Measurements from ENCODE around the gene METTL17. TPM values are rescaled to one million over a fixed set of nuclear protein-coding genes. Genes with fewer than 3 reads are reported as not detected.

METTL17 gene
- total RNA-seq, 1 donor from 2014 or later: 37.3 TPM

DNA sequence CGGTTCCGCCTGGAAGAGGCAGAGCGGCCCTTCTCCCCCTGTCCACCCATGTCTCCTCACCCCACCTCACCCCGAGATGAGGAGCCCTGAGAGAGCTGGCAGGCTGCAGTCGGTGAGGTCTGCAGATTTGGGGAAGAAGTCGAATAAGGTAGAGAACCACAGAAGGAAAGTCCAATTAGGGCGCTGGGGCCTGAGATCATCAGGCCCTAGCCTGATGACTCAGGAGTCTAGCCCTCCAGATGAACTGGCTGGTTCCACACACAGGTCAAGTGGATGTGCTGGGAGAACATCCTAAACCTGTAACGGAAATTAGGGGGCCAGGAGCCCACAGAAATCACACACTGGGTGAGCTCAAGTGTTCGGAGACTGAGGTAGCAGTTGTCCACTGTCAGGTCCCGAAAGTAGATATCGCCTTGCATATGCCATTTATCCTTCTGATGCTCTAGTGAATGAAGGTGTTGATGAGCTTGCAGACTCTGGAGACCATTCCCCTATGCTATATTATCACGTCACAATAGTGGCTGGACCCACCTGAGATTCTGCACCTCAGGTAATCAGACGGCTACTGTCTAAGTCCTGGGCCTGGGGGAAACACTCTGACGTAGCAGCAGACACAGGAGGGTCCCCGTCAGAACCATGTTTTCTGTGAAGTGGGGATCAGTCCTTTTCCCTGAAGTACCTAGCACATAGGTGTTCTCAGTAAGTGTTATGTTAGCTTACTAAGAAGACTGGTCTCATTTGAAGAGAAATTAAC lies 886 bp upstream of the METTL17 start:
- TF ChIP-seq, protein P1, sequence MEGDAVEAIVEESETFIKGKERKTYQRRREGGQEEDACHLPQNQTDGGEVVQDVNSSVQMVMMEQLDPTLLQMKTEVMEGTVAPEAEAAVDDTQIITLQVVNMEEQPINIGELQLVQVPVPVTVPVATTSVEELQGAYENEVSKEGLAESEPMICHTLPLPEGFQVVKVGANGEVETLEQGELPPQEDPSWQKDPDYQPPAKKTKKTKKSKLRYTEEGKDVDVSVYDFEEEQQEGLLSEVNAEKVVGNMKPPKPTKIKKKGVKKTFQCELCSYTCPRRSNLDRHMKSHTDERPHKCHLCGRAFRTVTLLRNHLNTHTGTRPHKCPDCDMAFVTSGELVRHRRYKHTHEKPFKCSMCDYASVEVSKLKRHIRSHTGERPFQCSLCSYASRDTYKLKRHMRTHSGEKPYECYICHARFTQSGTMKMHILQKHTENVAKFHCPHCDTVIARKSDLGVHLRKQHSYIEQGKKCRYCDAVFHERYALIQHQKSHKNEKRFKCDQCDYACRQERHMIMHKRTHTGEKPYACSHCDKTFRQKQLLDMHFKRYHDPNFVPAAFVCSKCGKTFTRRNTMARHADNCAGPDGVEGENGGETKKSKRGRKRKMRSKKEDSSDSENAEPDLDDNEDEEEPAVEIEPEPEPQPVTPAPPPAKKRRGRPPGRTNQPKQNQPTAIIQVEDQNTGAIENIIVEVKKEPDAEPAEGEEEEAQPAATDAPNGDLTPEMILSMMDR (IDR thresholded peaks at IDR 0.05; ENCODE audit: borderline replicate concordance): no peak
- intact Hi-C loops (cut with micrococcal nuclease): no loop called here

GRCh38 chr14:20989471-20989786 lies 351 bp upstream of the METTL17 start:
- no peaks in the 10 kb centered on the region for H3K27me3 ChIP-seq (ENCODE audit: low read depth)
- intact Hi-C loops (cut with micrococcal nuclease): no loop called here
- TF ChIP-seq, protein P1 (IDR thresholded peaks at IDR 0.05; ENCODE audit: borderline replicate concordance): no peak

More for the DNA sequence above, 886 bp upstream of the METTL17 start:
- Histone ChIP-seq H3K4me3 (peak overlapping the region; percentile 90), H3K9me3 (replicated peaks) (no peaks in the 10 kb centered on the region), H3K36me3 (peaks cover 28% of the 10 kb centered on the region), H3K4me1 (peaks cover 33% of the 10 kb centered on the region), H3K27ac (replicated peaks) (peak overlapping the region; percentile 92), H3K27me3 (ENCODE audit: low read depth) (no peaks in the 10 kb centered on the region)
- DNase-seq: no peak

DNA sequence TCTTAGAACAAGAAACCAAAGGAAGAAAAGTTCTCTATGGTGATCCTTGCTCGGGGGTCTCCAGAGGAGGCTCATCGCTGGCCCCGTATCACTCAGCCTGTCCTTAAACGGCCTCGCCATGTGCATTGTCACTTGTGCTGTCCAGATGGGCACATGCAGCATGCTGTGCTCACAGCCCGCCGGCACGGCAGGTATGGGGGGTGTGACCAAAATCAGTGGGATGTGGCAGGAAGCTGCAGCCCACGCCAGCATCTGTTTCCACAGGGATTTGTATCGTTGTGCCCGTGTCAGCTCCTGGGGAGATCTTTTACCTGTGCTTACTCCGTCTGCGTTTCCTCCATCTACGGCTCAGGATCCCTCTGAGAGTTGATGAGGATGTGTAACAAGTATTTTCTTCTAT lies 6.7 kb downstream of the METTL17 start:
- no peak overlapping the region for H3K27ac ChIP-seq (replicated peaks)
- intact Hi-C loops (cut with micrococcal nuclease): no loop called here
- H3K27me3 ChIP-seq (ENCODE audit: low read depth): no peaks in the 10 kb centered on the region
- H3K36me3 ChIP-seq: peaks cover 60% of the 10 kb centered on the region
- H3K9me3 ChIP-seq (replicated peaks): no peaks in the 10 kb centered on the region
- H3K4me1 ChIP-seq: peaks cover 6% of the 10 kb centered on the region
- no peak for DNase-seq
- H3K4me3 ChIP-seq: no peak overlapping the region
- TF ChIP-seq, protein P1 (IDR thresholded peaks at IDR 0.05; ENCODE audit: borderline replicate concordance): no peak

More at GRCh38 chr14:20989471-20989786, 351 bp upstream of the METTL17 start:
- peak overlapping the region; percentile 90 for H3K4me3 ChIP-seq
- H3K36me3 ChIP-seq: peaks cover 33% of the 10 kb centered on the region
- peak overlapping the region; percentile 92 for H3K27ac ChIP-seq (replicated peaks)
- H3K4me1 ChIP-seq: peaks cover 33% of the 10 kb centered on the region
- H3K9me3 ChIP-seq (replicated peaks): no peaks in the 10 kb centered on the region
- DNase-seq: no peak

DNA sequence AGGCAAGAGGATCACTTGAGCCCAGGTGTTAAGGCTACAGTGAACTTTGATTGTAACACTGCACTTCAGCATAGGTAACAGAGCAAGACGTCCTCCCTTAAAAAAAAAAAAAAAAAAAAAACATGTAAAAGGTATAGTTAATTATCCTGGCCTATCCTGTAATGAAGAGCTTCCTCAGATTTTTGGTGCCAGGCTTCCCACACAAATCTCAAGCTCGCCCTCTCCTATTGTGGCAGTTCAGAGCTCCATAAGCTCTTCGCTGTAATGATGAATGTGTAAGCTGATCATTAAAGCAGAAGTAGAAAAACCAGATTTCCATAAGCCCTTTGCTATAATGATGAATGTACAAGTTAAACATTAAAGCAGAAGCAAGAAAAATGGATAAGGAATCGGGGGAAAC lies 7.3 kb downstream of the METTL17 start:
- Histone ChIP-seq H3K9me3 (replicated peaks) (no peaks in the 10 kb centered on the region), H3K4me1 (peaks cover under 1% of the 10 kb centered on the region), H3K27me3 (ENCODE audit: low read depth) (no peaks in the 10 kb centered on the region), H3K27ac (replicated peaks) (no peak overlapping the region), H3K36me3 (peaks cover 54% of the 10 kb centered on the region), H3K4me3 (no peak overlapping the region)
- intact Hi-C loops (cut with micrococcal nuclease): no loop called here
- TF ChIP-seq, protein P1 (IDR thresholded peaks at IDR 0.05; ENCODE audit: borderline replicate concordance): no peak
- no peak for DNase-seq

DNA sequence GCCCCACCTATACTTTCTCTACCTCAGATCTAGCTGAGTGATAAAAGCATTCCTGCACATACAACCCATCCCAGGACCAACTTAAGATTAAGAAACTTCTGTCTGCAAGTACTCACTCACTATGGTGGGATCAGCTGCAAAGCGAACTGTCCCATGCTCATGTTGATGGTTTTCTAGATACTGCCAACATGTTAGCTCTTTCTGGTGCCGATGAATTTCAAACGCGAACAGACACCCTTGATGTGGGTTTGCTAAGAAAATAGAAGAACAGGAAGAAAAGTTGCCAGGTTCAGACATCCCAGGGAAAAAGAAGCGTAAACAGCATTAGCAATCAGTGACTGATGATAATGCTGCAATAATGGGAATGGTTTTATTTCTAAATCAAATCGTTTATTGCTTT lies 7.8 kb downstream of the METTL17 start:
- H3K4me3 ChIP-seq: no peak overlapping the region
- no peaks in the 10 kb centered on the region for H3K4me1 ChIP-seq
- DNase-seq: no peak
- H3K36me3 ChIP-seq: peaks cover 50% of the 10 kb centered on the region
- H3K27ac ChIP-seq (replicated peaks): no peak overlapping the region
- H3K9me3 ChIP-seq (replicated peaks): no peaks in the 10 kb centered on the region
- H3K27me3 ChIP-seq (ENCODE audit: low read depth): no peaks in the 10 kb centered on the region
- intact Hi-C loops (cut with micrococcal nuclease): no loop called here
- TF ChIP-seq, protein P1 (IDR thresholded peaks at IDR 0.05; ENCODE audit: borderline replicate concordance): no peak

Measured in left ventricle myocardium inferior (tissue), 1 donor.